HEK293 (cell line): ENCODE data around the gene OPN4.

Experiments
- CTCF ChIA-PET: fragments of 350-600 bp; formaldehyde crosslinking; extraction: SDS; loops from one replicate; lab custom pipeline; 2021; ENCODE audit warnings: antibody characterized with exemption; lab: Yijun Ruan, JAX
- POLR2A ChIA-PET: fragments of 300-600 bp; formaldehyde crosslinking; extraction: SDS; loops from one replicate; lab custom pipeline; 2020; ENCODE audit warnings: antibody characterized with exemption, inconsistent platforms; lab: Yijun Ruan, JAX
- H3K27ac ChIP-seq: fragments of 200-500 bp; sonication (Bioruptor generic); 2 replicates; pipeline ENCODE4 v1.5.1; 2014; ENCODE audit warnings: low read depth, low read length, control low read depth, inconsistent platforms; ENCODE audit errors: extremely low read depth
- H3K36me3 ChIP-seq, 2 experiments: fragments of 200-500 bp in 1 of 2; sonication (Bioruptor generic) in 1 of 2; 1 replicate in 1 of 2; 2 replicates in 1 of 2; pipeline ENCODE4 v1.5.1; 2014 to 2017; ENCODE audit warnings: inconsistent platforms in 2 of 2, low read length in 2 of 2; ENCODE audit not compliant: control insufficient read depth in 2 of 2, insufficient read depth in 1 of 2
- H3K4me1 ChIP-seq: fragments of 200-500 bp; sonication (Bioruptor generic); 2 replicates; pipeline ENCODE4 v1.5.1; 2014; ENCODE audit warnings: mild to moderate bottlenecking, low read length, inconsistent platforms; ENCODE audit not compliant: control insufficient read depth, insufficient read depth
- H3K4me3 ChIP-seq: 2 replicates; pipeline ENCODE4 v1.5.1; 2011; ENCODE audit warnings: low read depth, mild to moderate bottlenecking, control low read depth, low read length, moderate library complexity
- H3K9me3 ChIP-seq: fragments of 200-500 bp; sonication (Bioruptor generic); 2 replicates; pipeline ENCODE4 v1.5.1; 2014; ENCODE audit warnings: low read depth, low read length, inconsistent platforms; ENCODE audit not compliant: control insufficient read depth, insufficient read depth
- MEIS1 ChIP-seq: sonication (generic); formaldehyde crosslinking; IDR thresholded peaks from 2 replicates; pipeline ENCODE4 v1.8.1; 2022; ENCODE audit warnings: missing genetic modification reagents, mild to moderate bottlenecking, borderline replicate concordance
- ZNF501 ChIP-seq: fragments of 450-650 bp; formaldehyde crosslinking; IDR thresholded peaks from 2 replicates; pipeline ENCODE4 v1.5.1; 2016; ENCODE audit warnings: missing biosample characterization, missing genetic modification characterization
- ZNF555 ChIP-seq: fragments of 450-650 bp; formaldehyde crosslinking; conservative IDR thresholded peaks from 2 replicates; pipeline ENCODE4 v1.5.1; 2017; ENCODE audit warnings: missing biosample characterization, mild to moderate bottlenecking, missing genetic modification characterization, inconsistent platforms
- ZSCAN30 ChIP-seq: fragments of 450-650 bp; IDR thresholded peaks from 2 replicates; pipeline ENCODE4 v1.5.1; 2018; ENCODE audit warnings: missing biosample characterization, mild to moderate bottlenecking, missing genetic modification characterization, moderate library complexity
- TF ChIP-seq, protein P1 (sequence below): fragments of 450-650 bp; formaldehyde crosslinking; IDR thresholded peaks from 2 replicates; pipeline ENCODE4 v1.5.1; 2016; ENCODE audit warnings: missing biosample characterization, missing genetic modification characterization
- TF ChIP-seq, protein P2 (sequence below): fragments of 450-650 bp; formaldehyde crosslinking; IDR thresholded peaks from 2 replicates; pipeline ENCODE4 v1.5.1; 2016; ENCODE audit warnings: missing biosample characterization, missing genetic modification characterization
- TF ChIP-seq, protein P3 (sequence below): fragments of 450-650 bp; formaldehyde crosslinking; IDR thresholded peaks from 2 replicates; pipeline ENCODE4 v1.5.1; 2016; ENCODE audit warnings: missing biosample characterization, missing genetic modification characterization
- TF ChIP-seq, protein P4 (sequence below): fragments of 450-650 bp; formaldehyde crosslinking; IDR thresholded peaks from 2 replicates; pipeline ENCODE4 v1.5.1; 2016; ENCODE audit warnings: missing biosample characterization, missing genetic modification characterization
- TF ChIP-seq, protein P5 (sequence below): fragments of 450-650 bp; formaldehyde crosslinking; IDR thresholded peaks from 2 replicates; pipeline ENCODE4 v1.5.1; 2017; ENCODE audit warnings: missing biosample characterization, missing genetic modification characterization
- TF ChIP-seq, protein P6 (sequence below): fragments of 450-650 bp; formaldehyde crosslinking; IDR thresholded peaks from 2 replicates; pipeline ENCODE4 v1.5.1; 2016; ENCODE audit warnings: missing biosample characterization, missing genetic modification characterization
- TF ChIP-seq, protein P7 (sequence below): fragments of 450-650 bp; formaldehyde crosslinking; IDR thresholded peaks from 2 replicates; pipeline ENCODE4 v1.5.1; 2017; ENCODE audit warnings: missing biosample characterization, missing genetic modification characterization
- TF ChIP-seq, protein P8 (sequence below): fragments of 450-650 bp; formaldehyde crosslinking; IDR thresholded peaks from 2 replicates; pipeline ENCODE4 v1.5.1; 2016; ENCODE audit warnings: missing biosample characterization, missing genetic modification characterization
- TF ChIP-seq, protein P9 (sequence below): fragments of 450-650 bp; formaldehyde crosslinking; IDR thresholded peaks from 2 replicates; pipeline ENCODE4 v1.5.1; 2016; ENCODE audit warnings: missing biosample characterization, missing genetic modification characterization
- TF ChIP-seq, protein P10 (sequence below): fragments of 450-650 bp; formaldehyde crosslinking; IDR thresholded peaks from 2 replicates; pipeline ENCODE4 v1.5.1; 2016; ENCODE audit warnings: missing biosample characterization, missing genetic modification characterization

The OPN4 gene

DNA sequence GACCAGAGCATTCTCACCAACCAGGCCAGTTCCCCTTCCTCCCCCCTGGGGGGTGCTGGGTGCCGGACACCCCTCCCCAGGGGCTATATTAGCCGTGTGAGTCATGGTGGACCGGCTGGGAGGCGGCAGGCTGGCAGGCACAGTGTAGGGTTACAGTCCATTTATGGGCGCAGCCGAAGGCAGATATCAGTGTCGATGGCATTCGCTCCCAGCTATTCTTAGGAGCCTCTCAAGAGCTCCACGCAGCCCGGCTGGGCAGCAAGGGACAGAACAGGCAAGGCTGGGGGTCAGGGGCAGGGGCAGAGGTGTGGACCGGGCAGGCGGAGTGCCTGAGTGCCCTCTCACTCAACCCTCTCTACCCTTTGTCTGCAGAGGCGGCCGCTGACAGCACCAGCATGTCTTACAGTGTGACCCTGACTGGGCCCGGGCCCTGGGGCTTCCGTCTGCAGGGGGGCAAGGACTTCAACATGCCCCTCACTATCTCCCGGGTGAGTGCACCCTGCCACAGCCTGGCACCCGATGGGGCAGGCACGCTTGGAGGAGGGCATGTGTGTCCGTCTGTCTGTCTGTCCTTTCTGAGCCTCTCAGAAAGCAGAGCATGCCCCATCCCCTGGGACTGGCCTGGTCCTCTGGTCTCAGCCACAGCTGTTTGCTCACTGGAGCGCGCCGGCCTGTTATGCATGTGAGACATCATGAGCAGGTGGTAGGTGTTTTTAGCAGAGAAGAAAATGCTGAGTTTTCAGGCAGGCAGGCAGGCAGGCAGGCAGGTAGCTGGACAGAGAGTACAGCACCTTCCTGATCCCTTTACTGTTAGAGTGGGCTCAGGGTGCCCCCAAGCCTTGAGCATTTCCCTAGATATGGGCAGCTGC, 14.2 kb downstream of the OPN4 start, which contains the start of gene LDB3:
LDB3 (plus strand) TSS at position 215 of the 869 bp plus-strand sequence; CDS start at position 396, 181 bp downstream.
- ChIA-PET CTCF (interaction anchor here (0.8 to 1.6 kb wide), 4 partner anchors 14 to 25 kb away, joined by 3 to 4 read pairs (median 4); partner anchors contain the start of gene OPN4), POLR2A (no interaction called here)
- H3K4me3 ChIP-seq: no peak within 1 kb of the TSS
- H3K36me3 ChIP-seq: no peaks in the 10 kb centered on the region
- peaks cover 9% of the 10 kb centered on the region for H3K4me1 ChIP-seq
- no peaks in the 10 kb centered on the region for H3K9me3 ChIP-seq
- no peak within 1 kb of the TSS; the same call in 1 of the 2 replicates for H3K27ac ChIP-seq
- TF ChIP-seq, protein P1, sequence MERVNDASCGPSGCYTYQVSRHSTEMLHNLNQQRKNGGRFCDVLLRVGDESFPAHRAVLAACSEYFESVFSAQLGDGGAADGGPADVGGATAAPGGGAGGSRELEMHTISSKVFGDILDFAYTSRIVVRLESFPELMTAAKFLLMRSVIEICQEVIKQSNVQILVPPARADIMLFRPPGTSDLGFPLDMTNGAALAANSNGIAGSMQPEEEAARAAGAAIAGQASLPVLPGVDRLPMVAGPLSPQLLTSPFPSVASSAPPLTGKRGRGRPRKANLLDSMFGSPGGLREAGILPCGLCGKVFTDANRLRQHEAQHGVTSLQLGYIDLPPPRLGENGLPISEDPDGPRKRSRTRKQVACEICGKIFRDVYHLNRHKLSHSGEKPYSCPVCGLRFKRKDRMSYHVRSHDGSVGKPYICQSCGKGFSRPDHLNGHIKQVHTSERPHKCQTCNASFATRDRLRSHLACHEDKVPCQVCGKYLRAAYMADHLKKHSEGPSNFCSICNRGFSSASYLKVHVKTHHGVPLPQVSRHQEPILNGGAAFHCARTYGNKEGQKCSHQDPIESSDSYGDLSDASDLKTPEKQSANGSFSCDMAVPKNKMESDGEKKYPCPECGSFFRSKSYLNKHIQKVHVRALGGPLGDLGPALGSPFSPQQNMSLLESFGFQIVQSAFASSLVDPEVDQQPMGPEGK (tag by site-specific recombination): peak; percentile 98
- TF ChIP-seq, protein P2, sequence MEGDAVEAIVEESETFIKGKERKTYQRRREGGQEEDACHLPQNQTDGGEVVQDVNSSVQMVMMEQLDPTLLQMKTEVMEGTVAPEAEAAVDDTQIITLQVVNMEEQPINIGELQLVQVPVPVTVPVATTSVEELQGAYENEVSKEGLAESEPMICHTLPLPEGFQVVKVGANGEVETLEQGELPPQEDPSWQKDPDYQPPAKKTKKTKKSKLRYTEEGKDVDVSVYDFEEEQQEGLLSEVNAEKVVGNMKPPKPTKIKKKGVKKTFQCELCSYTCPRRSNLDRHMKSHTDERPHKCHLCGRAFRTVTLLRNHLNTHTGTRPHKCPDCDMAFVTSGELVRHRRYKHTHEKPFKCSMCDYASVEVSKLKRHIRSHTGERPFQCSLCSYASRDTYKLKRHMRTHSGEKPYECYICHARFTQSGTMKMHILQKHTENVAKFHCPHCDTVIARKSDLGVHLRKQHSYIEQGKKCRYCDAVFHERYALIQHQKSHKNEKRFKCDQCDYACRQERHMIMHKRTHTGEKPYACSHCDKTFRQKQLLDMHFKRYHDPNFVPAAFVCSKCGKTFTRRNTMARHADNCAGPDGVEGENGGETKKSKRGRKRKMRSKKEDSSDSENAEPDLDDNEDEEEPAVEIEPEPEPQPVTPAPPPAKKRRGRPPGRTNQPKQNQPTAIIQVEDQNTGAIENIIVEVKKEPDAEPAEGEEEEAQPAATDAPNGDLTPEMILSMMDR (tag by site-specific recombination): 0 out of 2 replicates have a peak, but pooled peaks have one; percentile 15
- TF ChIP-seq ZSCAN30 (tag by site-specific recombination): no peak
- TF ChIP-seq, protein P3, sequence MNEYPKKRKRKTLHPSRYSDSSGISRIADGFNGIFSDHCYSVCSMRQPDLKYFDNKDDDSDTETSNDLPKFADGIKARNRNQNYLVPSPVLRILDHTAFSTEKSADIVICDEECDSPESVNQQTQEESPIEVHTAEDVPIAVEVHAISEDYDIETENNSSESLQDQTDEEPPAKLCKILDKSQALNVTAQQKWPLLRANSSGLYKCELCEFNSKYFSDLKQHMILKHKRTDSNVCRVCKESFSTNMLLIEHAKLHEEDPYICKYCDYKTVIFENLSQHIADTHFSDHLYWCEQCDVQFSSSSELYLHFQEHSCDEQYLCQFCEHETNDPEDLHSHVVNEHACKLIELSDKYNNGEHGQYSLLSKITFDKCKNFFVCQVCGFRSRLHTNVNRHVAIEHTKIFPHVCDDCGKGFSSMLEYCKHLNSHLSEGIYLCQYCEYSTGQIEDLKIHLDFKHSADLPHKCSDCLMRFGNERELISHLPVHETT (tag by site-specific recombination): 0 out of 2 replicates have a peak, but pooled peaks have one; percentile 38
- no peak for TF ChIP-seq MEIS1 (CRISPR knock-in tag)
- TF ChIP-seq, protein P4, sequence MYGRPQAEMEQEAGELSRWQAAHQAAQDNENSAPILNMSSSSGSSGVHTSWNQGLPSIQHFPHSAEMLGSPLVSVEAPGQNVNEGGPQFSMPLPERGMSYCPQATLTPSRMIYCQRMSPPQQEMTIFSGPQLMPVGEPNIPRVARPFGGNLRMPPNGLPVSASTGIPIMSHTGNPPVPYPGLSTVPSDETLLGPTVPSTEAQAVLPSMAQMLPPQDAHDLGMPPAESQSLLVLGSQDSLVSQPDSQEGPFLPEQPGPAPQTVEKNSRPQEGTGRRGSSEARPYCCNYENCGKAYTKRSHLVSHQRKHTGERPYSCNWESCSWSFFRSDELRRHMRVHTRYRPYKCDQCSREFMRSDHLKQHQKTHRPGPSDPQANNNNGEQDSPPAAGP (tag by site-specific recombination): peak; percentile 77; the same call in 1 of the 2 replicates
- TF ChIP-seq, protein P5, sequence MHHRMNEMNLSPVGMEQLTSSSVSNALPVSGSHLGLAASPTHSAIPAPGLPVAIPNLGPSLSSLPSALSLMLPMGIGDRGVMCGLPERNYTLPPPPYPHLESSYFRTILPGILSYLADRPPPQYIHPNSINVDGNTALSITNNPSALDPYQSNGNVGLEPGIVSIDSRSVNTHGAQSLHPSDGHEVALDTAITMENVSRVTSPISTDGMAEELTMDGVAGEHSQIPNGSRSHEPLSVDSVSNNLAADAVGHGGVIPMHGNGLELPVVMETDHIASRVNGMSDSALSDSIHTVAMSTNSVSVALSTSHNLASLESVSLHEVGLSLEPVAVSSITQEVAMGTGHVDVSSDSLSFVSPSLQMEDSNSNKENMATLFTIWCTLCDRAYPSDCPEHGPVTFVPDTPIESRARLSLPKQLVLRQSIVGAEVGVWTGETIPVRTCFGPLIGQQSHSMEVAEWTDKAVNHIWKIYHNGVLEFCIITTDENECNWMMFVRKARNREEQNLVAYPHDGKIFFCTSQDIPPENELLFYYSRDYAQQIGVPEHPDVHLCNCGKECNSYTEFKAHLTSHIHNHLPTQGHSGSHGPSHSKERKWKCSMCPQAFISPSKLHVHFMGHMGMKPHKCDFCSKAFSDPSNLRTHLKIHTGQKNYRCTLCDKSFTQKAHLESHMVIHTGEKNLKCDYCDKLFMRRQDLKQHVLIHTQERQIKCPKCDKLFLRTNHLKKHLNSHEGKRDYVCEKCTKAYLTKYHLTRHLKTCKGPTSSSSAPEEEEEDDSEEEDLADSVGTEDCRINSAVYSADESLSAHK (tag by site-specific recombination): no peak
- TF ChIP-seq, protein P6, sequence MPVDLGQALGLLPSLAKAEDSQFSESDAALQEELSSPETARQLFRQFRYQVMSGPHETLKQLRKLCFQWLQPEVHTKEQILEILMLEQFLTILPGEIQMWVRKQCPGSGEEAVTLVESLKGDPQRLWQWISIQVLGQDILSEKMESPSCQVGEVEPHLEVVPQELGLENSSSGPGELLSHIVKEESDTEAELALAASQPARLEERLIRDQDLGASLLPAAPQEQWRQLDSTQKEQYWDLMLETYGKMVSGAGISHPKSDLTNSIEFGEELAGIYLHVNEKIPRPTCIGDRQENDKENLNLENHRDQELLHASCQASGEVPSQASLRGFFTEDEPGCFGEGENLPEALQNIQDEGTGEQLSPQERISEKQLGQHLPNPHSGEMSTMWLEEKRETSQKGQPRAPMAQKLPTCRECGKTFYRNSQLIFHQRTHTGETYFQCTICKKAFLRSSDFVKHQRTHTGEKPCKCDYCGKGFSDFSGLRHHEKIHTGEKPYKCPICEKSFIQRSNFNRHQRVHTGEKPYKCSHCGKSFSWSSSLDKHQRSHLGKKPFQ: peak; percentile 68; the same call in 1 of the 2 replicates
- TF ChIP-seq, protein P7, sequence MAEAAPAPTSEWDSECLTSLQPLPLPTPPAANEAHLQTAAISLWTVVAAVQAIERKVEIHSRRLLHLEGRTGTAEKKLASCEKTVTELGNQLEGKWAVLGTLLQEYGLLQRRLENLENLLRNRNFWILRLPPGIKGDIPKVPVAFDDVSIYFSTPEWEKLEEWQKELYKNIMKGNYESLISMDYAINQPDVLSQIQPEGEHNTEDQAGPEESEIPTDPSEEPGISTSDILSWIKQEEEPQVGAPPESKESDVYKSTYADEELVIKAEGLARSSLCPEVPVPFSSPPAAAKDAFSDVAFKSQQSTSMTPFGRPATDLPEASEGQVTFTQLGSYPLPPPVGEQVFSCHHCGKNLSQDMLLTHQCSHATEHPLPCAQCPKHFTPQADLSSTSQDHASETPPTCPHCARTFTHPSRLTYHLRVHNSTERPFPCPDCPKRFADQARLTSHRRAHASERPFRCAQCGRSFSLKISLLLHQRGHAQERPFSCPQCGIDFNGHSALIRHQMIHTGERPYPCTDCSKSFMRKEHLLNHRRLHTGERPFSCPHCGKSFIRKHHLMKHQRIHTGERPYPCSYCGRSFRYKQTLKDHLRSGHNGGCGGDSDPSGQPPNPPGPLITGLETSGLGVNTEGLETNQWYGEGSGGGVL (tag by site-specific recombination): peak; percentile 59
- TF ChIP-seq, protein P8, sequence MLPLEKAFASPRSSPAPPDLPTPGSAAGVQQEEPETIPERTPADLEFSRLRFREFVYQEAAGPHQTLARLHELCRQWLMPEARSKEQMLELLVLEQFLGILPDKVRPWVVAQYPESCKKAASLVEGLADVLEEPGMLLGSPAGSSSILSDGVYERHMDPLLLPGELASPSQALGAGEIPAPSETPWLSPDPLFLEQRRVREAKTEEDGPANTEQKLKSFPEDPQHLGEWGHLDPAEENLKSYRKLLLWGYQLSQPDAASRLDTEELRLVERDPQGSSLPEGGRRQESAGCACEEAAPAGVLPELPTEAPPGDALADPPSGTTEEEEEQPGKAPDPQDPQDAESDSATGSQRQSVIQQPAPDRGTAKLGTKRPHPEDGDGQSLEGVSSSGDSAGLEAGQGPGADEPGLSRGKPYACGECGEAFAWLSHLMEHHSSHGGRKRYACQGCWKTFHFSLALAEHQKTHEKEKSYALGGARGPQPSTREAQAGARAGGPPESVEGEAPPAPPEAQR (tag by site-specific recombination): no peak
- TF ChIP-seq, protein P9, sequence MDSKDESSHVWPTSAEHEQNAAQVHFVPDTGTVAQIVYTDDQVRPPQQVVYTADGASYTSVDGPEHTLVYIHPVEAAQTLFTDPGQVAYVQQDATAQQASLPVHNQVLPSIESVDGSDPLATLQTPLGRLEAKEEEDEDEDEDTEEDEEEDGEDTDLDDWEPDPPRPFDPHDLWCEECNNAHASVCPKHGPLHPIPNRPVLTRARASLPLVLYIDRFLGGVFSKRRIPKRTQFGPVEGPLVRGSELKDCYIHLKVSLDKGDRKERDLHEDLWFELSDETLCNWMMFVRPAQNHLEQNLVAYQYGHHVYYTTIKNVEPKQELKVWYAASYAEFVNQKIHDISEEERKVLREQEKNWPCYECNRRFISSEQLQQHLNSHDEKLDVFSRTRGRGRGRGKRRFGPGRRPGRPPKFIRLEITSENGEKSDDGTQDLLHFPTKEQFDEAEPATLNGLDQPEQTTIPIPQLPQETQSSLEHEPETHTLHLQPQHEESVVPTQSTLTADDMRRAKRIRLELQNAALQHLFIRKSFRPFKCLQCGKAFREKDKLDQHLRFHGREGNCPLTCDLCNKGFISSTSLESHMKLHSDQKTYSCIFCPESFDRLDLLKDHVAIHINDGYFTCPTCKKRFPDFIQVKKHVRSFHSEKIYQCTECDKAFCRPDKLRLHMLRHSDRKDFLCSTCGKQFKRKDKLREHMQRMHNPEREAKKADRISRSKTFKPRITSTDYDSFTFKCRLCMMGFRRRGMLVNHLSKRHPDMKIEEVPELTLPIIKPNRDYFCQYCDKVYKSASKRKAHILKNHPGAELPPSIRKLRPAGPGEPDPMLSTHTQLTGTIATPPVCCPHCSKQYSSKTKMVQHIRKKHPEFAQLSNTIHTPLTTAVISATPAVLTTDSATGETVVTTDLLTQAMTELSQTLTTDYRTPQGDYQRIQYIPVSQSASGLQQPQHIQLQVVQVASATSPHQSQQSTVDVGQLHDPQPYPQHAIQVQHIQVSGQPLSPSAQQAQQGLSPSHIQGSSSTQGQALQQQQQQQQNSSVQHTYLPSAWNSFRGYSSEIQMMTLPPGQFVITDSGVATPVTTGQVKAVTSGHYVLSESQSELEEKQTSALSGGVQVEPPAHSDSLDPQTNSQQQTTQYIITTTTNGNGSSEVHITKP (tag by site-specific recombination): peak; percentile 48; the same call in 1 of the 2 replicates
- TF ChIP-seq, protein P10, sequence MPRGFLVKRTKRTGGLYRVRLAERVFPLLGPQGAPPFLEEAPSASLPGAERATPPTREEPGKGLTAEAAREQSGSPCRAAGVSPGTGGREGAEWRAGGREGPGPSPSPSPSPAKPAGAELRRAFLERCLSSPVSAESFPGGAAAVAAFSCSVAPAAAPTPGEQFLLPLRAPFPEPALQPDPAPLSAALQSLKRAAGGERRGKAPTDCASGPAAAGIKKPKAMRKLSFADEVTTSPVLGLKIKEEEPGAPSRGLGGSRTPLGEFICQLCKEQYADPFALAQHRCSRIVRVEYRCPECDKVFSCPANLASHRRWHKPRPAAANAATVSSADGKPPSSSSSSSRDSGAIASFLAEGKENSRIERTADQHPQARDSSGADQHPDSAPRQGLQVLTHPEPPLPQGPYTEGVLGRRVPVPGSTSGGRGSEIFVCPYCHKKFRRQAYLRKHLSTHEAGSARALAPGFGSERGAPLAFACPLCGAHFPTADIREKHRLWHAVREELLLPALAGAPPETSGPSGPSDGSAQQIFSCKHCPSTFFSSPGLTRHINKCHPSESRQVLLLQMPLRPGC (tag by site-specific recombination): peak; percentile 61
- TF ChIP-seq ZNF555 (tag by site-specific recombination): no peak
- TF ChIP-seq ZNF501 (tag by site-specific recombination): peak; percentile 60; the same call in 1 of the 2 replicates
